ENCODE measurements around the gene DPY19L3.
"Not testable (repeated sequence)": the region's sequence is repeated elsewhere in the genome, so short reads cannot be mapped to it uniquely, and the experiment has no call there.

Gene DPY19L3

GRCh38 chr19:32392901-32393300 lies 12.7 kb upstream of the DPY19L3 start:
- DNase-seq (ENCODE audit: low spot score), result no peak

- no peak for DNase-seq (ENCODE audit: low spot score)
Observed at GRCh38 chr19:32396046-32396652, 9.4 kb upstream of the DPY19L3 start.

- peak; percentile 49 for DNase-seq (ENCODE audit: low spot score)
Observed at GRCh38 chr19:32397671-32398101, 7.9 kb upstream of the DPY19L3 start.

- DNase-seq (ENCODE audit: low spot score), result no peak
Observed at GRCh38 chr19:32401992-32402391, 3.6 kb upstream of the DPY19L3 start.

- no peak for DNase-seq (ENCODE audit: low spot score)
Observed at GRCh38 chr19:32403291-32403995, 2.1 kb upstream of the DPY19L3 start.

GRCh38 chr19:32404213-32404932 lies 1.2 kb upstream of the DPY19L3 start:
- DNase-seq (ENCODE audit: low spot score), result no peak

GRCh38 chr19:32404933-32405430 lies 588 bp upstream of the DPY19L3 start:
- DNase-seq (ENCODE audit: low spot score), result peak; percentile 36

GRCh38 chr19:32406161-32407003 lies 812 bp downstream of the DPY19L3 start:
- DNase-seq (ENCODE audit: low spot score), result peak; percentile 11

GRCh38 chr19:32407004-32407992 lies 1.7 kb downstream of the DPY19L3 start:
- DNase-seq (ENCODE audit: low spot score), result no peak

- no peak for DNase-seq (ENCODE audit: low spot score)
Observed at GRCh38 chr19:32415246-32415645, 9.7 kb downstream of the DPY19L3 start.

- DNase-seq (ENCODE audit: low spot score), result no peak
Observed at GRCh38 chr19:32415669-32416068, 10.1 kb downstream of the DPY19L3 start.

- DNase-seq (ENCODE audit: low spot score), result no peak
Observed at GRCh38 chr19:32416749-32417456, 11.3 kb downstream of the DPY19L3 start.

- no peak for DNase-seq (ENCODE audit: low spot score)
Observed at GRCh38 chr19:32418155-32418554, 12.6 kb downstream of the DPY19L3 start.

GRCh38 chr19:32421589-32422361 lies 16.2 kb downstream of the DPY19L3 start:
- no peak for DNase-seq (ENCODE audit: low spot score)

- no peak for DNase-seq (ENCODE audit: low spot score)
Observed at GRCh38 chr19:32422435-32422834, 16.9 kb downstream of the DPY19L3 start.

- DNase-seq (ENCODE audit: low spot score), result not testable (repeated sequence)
Observed at GRCh38 chr19:32423944-32424343, 18.4 kb downstream of the DPY19L3 start.

GRCh38 chr19:32427536-32427935 lies 22.0 kb downstream of the DPY19L3 start:
- no peak for DNase-seq (ENCODE audit: low spot score)

GRCh38 chr19:32436692-32437091 lies 31.1 kb downstream of the DPY19L3 start:
- no peak for DNase-seq (ENCODE audit: low spot score)

GRCh38 chr19:32437096-32437495 lies 31.5 kb downstream of the DPY19L3 start:
- no peak for DNase-seq (ENCODE audit: low spot score)
